ENCODE results near the gene SMAD7. TPM values are rescaled to one million over a fixed set of nuclear protein-coding genes. Genes with fewer than 3 reads are reported as not detected.

Gene SMAD7
- total and polyA plus RNA-seq, 10 of the 15 experiments (the other 5 are each of a cell fraction or from before 2014, with no cell fraction given): 1.3 to 22.5 (median 8.0) TPM

DNA sequence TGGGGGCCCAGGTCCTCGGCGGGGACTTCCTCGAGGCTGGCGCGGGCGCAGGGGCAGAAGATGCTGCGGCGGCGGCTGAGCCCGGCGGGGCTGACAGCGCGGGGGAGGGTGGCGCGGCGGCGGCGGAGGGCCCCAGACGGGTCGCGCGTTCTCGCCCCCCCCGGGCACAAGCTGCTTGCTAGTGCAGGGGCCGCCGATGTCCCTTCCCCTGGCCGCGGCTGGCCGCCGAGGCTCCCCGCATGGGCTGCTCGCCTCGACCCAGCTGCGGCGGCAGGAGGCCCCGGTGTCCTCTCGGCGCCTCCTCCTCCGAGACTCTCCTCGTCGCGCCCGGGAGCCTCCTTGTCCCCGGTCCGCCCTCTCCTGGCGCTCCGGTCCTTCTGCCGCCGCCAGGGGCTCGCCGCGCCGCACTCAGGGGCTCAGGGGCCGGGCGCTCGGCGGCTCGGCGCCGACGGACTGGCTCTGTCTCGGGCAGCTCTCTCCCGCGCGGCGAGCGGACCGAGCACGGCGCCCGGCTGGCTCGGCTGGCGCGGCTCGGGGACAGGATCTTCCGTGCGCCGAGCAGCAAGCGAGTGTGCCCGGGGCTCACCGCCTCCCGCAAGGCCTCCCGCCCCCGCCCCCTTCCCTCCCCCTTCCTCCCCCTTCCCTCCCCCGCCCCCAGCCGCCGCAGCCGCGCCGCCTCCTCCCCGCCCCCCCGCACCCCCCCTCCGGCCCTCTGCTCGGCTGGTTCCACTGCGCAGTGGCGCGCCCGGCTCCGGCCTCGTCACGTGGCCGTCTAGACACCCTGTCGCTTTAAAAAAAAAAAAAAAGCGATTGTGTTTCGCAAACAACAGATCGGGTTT lies 902 bp upstream of the SMAD7 start (continued):
- TF ChIP-seq, protein P1, sequence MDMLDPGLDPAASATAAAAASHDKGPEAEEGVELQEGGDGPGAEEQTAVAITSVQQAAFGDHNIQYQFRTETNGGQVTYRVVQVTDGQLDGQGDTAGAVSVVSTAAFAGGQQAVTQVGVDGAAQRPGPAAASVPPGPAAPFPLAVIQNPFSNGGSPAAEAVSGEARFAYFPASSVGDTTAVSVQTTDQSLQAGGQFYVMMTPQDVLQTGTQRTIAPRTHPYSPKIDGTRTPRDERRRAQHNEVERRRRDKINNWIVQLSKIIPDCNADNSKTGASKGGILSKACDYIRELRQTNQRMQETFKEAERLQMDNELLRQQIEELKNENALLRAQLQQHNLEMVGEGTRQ (IDR thresholded peaks at IDR 0.05; ENCODE audit: borderline replicate concordance, low read depth, low read length): peak; percentile 64
- no peak for TF ChIP-seq HCFC1 (IDR thresholded peaks at IDR 0.05; ENCODE audit: low read length)
- peak; percentile 88; the same call in 1 of the 2 replicates for TF ChIP-seq SMARCA5 (IDR thresholded peaks at IDR 0.05)
- TF ChIP-seq NRF1 (conservative IDR thresholded peaks at IDR 0.05; ENCODE audit: low read depth, low read length): peak; percentile 34; the same call in 1 of the 2 replicates
- TF ChIP-seq LARP7 (IDR thresholded peaks at IDR 0.05): peak; percentile 99
- TF ChIP-seq MYC (IDR thresholded peaks at IDR 0.05; ENCODE audit: insufficient read depth, insufficient read length, insufficient replicate concordance, low read length, severe bottlenecking): peak; percentile 27
- TF ChIP-seq MTA3 (IDR thresholded peaks at IDR 0.05; ENCODE audit: borderline replicate concordance, low read length): no peak
- no peak for TF ChIP-seq RFX5 (IDR thresholded peaks at IDR 0.05; ENCODE audit: low read depth, low read length)
- TF ChIP-seq GATAD2B (conservative IDR thresholded peaks at IDR 0.05; ENCODE audit: low read depth): peak; percentile 98
- TF ChIP-seq ATF7 (IDR thresholded peaks at IDR 0.05; ENCODE audit: low read depth): no peak
- no peak for TF ChIP-seq BMI1 (IDR thresholded peaks at IDR 0.05; ENCODE audit: borderline replicate concordance)
- no peak for TF ChIP-seq SMC3 (IDR thresholded peaks at IDR 0.05; ENCODE audit: borderline replicate concordance, low read length)
- TF ChIP-seq CEBPZ (IDR thresholded peaks at IDR 0.05; ENCODE audit: low read depth, low read length): no peak
- TF ChIP-seq, protein P2, sequence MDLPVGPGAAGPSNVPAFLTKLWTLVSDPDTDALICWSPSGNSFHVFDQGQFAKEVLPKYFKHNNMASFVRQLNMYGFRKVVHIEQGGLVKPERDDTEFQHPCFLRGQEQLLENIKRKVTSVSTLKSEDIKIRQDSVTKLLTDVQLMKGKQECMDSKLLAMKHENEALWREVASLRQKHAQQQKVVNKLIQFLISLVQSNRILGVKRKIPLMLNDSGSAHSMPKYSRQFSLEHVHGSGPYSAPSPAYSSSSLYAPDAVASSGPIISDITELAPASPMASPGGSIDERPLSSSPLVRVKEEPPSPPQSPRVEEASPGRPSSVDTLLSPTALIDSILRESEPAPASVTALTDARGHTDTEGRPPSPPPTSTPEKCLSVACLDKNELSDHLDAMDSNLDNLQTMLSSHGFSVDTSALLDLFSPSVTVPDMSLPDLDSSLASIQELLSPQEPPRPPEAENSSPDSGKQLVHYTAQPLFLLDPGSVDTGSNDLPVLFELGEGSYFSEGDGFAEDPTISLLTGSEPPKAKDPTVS (IDR thresholded peaks at IDR 0.05; ENCODE audit: low read depth, low read length): no peak
- TF ChIP-seq, protein P3, sequence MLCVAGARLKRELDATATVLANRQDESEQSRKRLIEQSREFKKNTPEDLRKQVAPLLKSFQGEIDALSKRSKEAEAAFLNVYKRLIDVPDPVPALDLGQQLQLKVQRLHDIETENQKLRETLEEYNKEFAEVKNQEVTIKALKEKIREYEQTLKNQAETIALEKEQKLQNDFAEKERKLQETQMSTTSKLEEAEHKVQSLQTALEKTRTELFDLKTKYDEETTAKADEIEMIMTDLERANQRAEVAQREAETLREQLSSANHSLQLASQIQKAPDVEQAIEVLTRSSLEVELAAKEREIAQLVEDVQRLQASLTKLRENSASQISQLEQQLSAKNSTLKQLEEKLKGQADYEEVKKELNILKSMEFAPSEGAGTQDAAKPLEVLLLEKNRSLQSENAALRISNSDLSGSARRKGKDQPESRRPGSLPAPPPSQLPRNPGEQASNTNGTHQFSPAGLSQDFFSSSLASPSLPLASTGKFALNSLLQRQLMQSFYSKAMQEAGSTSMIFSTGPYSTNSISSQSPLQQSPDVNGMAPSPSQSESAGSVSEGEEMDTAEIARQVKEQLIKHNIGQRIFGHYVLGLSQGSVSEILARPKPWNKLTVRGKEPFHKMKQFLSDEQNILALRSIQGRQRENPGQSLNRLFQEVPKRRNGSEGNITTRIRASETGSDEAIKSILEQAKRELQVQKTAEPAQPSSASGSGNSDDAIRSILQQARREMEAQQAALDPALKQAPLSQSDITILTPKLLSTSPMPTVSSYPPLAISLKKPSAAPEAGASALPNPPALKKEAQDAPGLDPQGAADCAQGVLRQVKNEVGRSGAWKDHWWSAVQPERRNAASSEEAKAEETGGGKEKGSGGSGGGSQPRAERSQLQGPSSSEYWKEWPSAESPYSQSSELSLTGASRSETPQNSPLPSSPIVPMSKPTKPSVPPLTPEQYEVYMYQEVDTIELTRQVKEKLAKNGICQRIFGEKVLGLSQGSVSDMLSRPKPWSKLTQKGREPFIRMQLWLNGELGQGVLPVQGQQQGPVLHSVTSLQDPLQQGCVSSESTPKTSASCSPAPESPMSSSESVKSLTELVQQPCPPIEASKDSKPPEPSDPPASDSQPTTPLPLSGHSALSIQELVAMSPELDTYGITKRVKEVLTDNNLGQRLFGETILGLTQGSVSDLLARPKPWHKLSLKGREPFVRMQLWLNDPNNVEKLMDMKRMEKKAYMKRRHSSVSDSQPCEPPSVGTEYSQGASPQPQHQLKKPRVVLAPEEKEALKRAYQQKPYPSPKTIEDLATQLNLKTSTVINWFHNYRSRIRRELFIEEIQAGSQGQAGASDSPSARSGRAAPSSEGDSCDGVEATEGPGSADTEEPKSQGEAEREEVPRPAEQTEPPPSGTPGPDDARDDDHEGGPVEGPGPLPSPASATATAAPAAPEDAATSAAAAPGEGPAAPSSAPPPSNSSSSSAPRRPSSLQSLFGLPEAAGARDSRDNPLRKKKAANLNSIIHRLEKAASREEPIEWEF (IDR thresholded peaks at IDR 0.05; ENCODE audit: insufficient replicate concordance, low read depth, low read length): no peak
- TF ChIP-seq SUZ12 (IDR thresholded peaks at IDR 0.05; ENCODE audit: unreplicated experiment): no peak
